ENCODE results near the gene KIF25. TPM values are rescaled to one million over a fixed set of nuclear protein-coding genes. Genes with fewer than 3 reads are reported as not detected.

Gene KIF25
- polyA plus RNA-seq, 1 donor from 2014 or later: not detected

DNA sequence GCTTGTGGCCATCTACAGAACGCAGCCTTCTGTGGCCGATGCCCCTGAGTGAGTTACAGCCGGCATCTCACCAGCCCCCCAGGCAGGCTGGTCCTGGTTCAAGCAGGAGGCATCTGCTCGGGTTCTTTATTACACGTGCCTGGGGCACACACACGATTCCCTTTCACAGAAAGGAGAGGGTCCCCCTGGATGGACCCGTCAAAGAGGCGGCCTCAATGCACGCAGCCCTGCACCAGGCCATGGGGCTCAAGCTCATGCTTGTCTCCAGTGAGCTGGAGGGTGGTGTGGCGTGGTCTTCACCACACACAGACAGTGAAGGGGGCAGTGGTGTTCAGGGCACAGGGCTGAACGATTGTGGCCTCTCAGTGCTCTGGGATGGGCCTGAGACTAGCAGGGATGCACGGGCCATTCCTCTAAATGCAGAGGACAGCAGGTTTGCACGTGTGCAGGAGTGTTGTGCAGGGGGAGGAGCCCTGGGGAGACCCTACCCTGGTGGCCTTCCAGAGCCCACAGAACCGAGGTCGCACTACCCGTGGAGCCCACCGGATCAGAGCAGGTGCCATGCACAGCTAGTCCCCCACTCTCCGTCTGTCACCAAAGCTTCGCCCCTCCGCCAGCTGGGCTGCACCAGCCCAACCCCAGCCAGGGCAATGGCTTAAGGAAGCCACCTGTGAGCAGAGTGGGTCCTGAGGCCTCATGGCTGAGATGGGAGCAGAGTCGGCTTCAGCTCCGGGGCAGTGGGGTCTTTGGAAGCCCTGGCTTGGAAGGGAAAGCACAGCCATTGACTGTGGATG is 58.4 kb downstream of the KIF25 start:
- H3K9me3 ChIP-seq (ENCODE audit: low read length): no peaks in the 10 kb centered on the region
- no peaks in the 10 kb centered on the region for H3F3A ChIP-seq (ENCODE audit: insufficient read depth, low read length, poor library complexity, severe bottlenecking)
- no peaks in the 10 kb centered on the region for H3K36me3 ChIP-seq (ENCODE audit: insufficient read depth, low read length)
- H3K79me2 ChIP-seq (replicated peaks; ENCODE audit: insufficient read depth, low read length): no peaks in the 10 kb centered on the region
- no peak overlapping the region for H3K4me3 ChIP-seq (ENCODE audit: low read length)
- no peak overlapping the region for H2AFZ ChIP-seq (ENCODE audit: low read depth, low read length)
- no peak overlapping the region for H3K4me2 ChIP-seq (ENCODE audit: low read length)
- H3K27ac ChIP-seq (ENCODE audit: low read length): no peak overlapping the region
- H3K9ac ChIP-seq (ENCODE audit: low read length): no peak overlapping the region
- no peaks in the 10 kb centered on the region for H4K20me1 ChIP-seq (ENCODE audit: insufficient read depth)
- TF ChIP-seq EZH2 (IDR thresholded peaks at IDR 0.05; ENCODE audit: borderline replicate concordance, insufficient read depth, low read length, poor library complexity, severe bottlenecking): no peak
- H3K27me3 ChIP-seq (ENCODE audit: insufficient read depth, low read depth, low read length): no peaks in the 10 kb centered on the region
- no peaks in the 10 kb centered on the region for H3K9me2 ChIP-seq (ENCODE audit: insufficient read depth, low read length)

DNA sequence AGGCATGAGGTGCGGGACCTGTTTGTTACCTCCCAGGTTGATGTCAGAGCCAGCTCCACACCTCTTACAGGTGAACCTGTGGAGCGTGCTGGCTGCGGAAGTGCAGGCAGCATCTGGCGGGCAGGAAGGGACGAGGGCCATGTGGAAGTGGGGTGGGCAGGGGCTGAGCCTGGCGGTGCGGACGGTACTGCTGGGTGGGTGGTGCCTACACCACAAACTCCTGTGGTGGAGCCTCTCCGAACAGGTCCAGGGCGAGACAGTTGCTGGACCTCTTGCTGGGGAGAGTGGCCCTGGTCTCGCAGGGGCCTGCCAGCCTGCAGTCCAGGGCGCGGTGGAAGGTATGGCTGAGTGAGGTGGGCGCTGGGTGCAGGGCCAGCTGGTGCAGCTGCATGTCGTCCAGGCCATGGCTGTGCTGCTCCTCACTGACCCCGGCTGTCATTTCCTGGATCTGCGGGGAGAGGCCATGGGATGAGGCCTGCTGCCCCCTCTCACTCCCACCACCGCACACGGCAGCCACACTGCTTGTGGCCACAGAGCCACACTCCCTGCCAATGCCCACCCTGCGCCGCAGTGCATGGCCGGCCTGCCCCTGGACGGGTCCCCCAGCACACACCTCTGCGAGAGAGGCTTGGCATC is 59.5 kb downstream of the KIF25 start:
- no peak overlapping the region for H3K4me2 ChIP-seq (ENCODE audit: low read length)
- no peak for TF ChIP-seq RAD21 (conservative IDR thresholded peaks at IDR 0.05)
- no peak for TF ChIP-seq TAF1 (IDR thresholded peaks at IDR 0.05; ENCODE audit: low read depth)
- no peak for TF ChIP-seq MXI1 (conservative IDR thresholded peaks at IDR 0.05; ENCODE audit: poor library complexity, severe bottlenecking)
- no peak for TF ChIP-seq SMC3 (conservative IDR thresholded peaks at IDR 0.05; ENCODE audit: poor library complexity)
- TF ChIP-seq, protein P1, sequence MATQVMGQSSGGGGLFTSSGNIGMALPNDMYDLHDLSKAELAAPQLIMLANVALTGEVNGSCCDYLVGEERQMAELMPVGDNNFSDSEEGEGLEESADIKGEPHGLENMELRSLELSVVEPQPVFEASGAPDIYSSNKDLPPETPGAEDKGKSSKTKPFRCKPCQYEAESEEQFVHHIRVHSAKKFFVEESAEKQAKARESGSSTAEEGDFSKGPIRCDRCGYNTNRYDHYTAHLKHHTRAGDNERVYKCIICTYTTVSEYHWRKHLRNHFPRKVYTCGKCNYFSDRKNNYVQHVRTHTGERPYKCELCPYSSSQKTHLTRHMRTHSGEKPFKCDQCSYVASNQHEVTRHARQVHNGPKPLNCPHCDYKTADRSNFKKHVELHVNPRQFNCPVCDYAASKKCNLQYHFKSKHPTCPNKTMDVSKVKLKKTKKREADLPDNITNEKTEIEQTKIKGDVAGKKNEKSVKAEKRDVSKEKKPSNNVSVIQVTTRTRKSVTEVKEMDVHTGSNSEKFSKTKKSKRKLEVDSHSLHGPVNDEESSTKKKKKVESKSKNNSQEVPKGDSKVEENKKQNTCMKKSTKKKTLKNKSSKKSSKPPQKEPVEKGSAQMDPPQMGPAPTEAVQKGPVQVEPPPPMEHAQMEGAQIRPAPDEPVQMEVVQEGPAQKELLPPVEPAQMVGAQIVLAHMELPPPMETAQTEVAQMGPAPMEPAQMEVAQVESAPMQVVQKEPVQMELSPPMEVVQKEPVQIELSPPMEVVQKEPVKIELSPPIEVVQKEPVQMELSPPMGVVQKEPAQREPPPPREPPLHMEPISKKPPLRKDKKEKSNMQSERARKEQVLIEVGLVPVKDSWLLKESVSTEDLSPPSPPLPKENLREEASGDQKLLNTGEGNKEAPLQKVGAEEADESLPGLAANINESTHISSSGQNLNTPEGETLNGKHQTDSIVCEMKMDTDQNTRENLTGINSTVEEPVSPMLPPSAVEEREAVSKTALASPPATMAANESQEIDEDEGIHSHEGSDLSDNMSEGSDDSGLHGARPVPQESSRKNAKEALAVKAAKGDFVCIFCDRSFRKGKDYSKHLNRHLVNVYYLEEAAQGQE (IDR thresholded peaks at IDR 0.05; ENCODE audit: borderline replicate concordance): no peak
- no peak for TF ChIP-seq POLR2AphosphoS5 (IDR thresholded peaks at IDR 0.05)
- TF ChIP-seq, protein P2, sequence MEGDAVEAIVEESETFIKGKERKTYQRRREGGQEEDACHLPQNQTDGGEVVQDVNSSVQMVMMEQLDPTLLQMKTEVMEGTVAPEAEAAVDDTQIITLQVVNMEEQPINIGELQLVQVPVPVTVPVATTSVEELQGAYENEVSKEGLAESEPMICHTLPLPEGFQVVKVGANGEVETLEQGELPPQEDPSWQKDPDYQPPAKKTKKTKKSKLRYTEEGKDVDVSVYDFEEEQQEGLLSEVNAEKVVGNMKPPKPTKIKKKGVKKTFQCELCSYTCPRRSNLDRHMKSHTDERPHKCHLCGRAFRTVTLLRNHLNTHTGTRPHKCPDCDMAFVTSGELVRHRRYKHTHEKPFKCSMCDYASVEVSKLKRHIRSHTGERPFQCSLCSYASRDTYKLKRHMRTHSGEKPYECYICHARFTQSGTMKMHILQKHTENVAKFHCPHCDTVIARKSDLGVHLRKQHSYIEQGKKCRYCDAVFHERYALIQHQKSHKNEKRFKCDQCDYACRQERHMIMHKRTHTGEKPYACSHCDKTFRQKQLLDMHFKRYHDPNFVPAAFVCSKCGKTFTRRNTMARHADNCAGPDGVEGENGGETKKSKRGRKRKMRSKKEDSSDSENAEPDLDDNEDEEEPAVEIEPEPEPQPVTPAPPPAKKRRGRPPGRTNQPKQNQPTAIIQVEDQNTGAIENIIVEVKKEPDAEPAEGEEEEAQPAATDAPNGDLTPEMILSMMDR (IDR thresholded peaks at IDR 0.05; ENCODE audit: poor library complexity, severe bottlenecking): no peak
- TF ChIP-seq EZH2 (IDR thresholded peaks at IDR 0.05; ENCODE audit: borderline replicate concordance, insufficient read depth, low read length, poor library complexity, severe bottlenecking): no peak
- no peak for TF ChIP-seq EP300 (conservative IDR thresholded peaks at IDR 0.05; ENCODE audit: poor library complexity, severe bottlenecking)
- H3K9me3 ChIP-seq (ENCODE audit: low read length): no peaks in the 10 kb centered on the region

More for the DNA sequence above, 59.5 kb downstream of the KIF25 start:
- Histone ChIP-seq H2AFZ (ENCODE audit: low read depth, low read length) (no peak overlapping the region), H3K9me2 (ENCODE audit: insufficient read depth, low read length) (no peaks in the 10 kb centered on the region), H3K27ac (ENCODE audit: low read length) (no peak overlapping the region), H3K4me3 (ENCODE audit: low read length) (no peak overlapping the region), H3F3A (ENCODE audit: insufficient read depth, low read length, poor library complexity, severe bottlenecking) (no peaks in the 10 kb centered on the region), H3K36me3 (ENCODE audit: insufficient read depth, low read length) (no peaks in the 10 kb centered on the region), H3K27me3 (ENCODE audit: insufficient read depth, low read depth, low read length) (no peaks in the 10 kb centered on the region), H3K79me2 (replicated peaks; ENCODE audit: insufficient read depth, low read length) (no peaks in the 10 kb centered on the region), H3K9ac (ENCODE audit: low read length) (no peak overlapping the region), H4K20me1 (ENCODE audit: insufficient read depth) (no peaks in the 10 kb centered on the region)
